Measurements from ENCODE around the gene CYP1B1. TPM values are rescaled to one million over a fixed set of nuclear protein-coding genes. Genes with fewer than 3 reads are reported as not detected.
"Not testable (repeated sequence)": the region's sequence is repeated elsewhere in the genome, so short reads cannot be mapped to it uniquely, and the experiment has no call there.

CYP1B1 gene
- 100 to 1,000 TPM in 2 of 4 donors, 10 to 100 TPM in 2; 96.7 to 147 (median 121) TPM for polyA plus RNA-seq (ENCODE audit: insufficient read length in 4 of 4)

DNA sequence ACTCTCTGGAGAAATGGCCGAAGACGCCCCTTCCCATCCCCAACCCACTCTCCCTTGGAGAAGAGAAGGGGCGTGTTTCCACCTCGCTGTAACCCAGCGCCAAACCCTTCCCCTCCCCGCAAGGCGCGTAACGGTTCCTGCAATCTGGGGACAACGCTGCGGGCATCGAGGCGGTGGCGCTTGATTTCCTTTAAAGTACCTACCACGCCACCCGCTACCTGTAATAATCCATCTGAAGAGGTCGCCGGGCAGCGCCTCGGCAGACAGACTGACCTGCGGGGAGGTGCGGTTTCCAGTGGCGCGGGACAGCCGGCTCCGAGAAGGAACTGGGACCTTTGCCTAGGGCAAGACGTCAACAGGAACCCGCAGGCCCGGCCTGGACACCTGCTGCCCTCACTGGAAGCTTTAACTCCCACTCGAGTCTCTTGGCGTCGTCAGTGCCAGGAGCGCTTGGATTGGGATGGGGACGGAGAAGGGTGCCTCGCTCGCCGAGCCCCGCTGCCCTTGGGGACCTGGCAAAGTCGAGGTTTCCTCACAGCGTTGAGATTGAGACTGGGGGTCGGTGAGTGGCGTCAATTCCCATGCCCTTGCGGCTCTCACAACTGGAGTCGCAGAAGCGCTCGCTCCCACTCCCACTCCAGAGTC is at the start of gene CYP1B1:
TSS of gene CYP1B1 (minus strand) at position 645 of the 645 bp plus-strand sequence. CDS start 763 bp downstream, outside the sequence.
- DNase-seq (ENCODE audit: low read depth in 4 of 4, low spot score in 3 of 4): no peak

DNA sequence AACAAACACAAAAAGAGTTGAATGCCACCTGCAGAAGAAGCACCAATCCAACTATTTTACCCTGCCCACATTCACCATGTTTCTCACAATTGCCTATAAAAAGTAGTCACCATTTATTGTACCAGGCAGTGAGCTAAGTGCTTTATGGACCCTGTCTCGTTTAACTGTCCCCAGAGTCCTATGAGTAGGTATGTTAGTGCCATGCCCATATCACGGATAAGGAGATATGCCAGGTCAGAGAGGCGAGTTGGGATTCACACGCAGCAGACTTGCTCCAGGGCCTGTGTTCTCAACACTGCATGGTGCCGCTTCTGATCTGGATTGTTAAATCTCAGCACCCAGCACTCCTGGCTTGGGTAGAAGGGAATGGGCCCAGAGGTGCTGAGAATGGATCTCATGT is 49.1 kb upstream of the CYP1B1 start:
- DNase-seq (ENCODE audit: low read depth in 4 of 4, low spot score in 3 of 4): no peak

DNA sequence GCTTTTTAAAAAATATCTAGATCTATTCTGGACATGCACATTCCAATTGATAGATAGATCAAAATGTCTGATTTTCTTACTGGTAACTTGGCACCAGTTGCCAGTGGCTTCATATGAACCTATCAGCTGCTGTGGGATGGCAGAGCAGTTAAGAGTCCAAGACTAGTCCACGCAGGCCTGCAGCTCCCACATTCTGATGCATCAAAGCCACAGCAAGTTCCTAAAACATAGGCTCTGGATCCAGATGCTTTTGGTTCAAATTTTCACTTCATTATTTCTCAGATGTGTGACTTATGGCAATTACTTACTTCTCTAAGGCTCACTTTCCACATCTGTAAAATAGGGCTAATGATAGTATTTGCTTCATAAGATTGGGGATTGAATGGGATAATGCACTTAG is 48.0 kb upstream of the CYP1B1 start:
- no peak for DNase-seq (ENCODE audit: low read depth in 4 of 4, low spot score in 3 of 4)

DNA sequence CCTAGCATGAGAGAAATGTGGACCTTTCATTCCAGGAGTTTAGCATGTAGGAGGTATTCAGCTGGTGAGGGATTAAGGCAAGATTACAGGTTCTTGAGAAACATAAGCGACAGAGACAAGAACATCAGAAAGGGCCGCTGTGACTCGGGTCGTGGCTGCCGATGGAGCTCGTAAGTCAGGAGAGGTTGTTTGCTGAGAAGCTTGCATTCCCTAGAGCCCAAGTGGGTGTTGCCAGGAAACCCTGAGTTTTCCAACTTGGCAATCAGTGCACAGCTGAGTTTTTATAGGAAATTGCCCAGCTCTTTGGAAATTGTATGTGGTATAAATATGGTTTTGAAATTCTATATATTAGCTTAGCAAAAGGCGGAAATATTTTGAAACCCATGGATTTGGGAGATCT is 46.4 kb upstream of the CYP1B1 start:
- no peak for DNase-seq (ENCODE audit: low read depth in 4 of 4, low spot score in 3 of 4)

DNA sequence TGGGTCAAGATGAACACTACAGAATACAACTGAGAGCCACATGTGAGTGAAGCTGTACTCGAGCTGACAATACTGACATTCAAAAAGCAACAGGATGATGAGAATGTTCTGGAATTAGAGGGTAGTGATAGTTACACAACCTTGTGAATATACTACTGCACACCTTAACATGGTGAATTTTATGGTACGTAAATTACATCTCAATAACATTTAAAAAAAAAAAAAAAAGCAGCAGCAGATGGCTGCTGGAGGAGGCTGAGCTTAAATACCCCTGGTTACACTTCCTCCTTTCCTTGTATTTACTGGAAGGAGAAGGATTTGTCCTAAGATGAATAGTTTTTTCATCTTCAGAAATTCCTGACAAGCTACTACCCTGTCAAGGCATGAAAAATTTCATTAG is 45.5 kb upstream of the CYP1B1 start:
- DNase-seq (ENCODE audit: low read depth in 4 of 4, low spot score in 3 of 4): no peak

DNA sequence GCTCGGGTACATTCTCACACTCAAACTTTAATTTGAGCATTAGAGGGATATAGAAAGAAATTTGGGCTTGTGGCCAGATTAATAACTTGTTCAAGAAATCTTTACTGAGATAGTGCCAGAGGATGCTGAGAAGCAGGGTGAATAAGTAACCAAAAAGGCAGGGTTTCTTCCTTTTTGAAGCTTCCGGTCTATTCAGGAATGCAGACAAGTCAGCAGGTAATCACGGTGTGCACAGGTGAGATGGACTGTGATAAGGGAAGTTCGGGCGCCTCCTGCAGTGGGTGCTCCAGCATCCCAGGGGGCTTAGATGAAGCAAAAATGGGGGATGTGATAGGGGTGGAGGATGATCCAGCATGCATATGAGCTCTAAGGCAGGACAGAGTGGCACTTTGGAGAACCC is 44.9 kb upstream of the CYP1B1 start:
- DNase-seq (ENCODE audit: low read depth in 4 of 4, low spot score in 3 of 4): no peak

DNA sequence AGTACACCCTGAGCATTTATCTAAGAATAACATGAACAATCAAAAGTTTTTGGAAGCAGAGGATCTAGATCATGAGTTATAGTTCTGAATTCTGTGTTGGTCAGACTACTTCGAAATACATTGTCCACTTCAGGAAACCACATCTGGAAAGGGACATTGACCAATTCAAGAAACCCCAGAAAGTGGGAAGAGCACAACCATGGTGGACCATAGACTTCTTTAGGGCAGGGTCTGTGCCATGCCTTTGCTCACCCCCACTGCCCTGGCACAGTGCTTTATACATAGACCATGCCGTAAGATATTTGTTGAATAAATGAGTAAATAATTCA is 44.3 kb upstream of the CYP1B1 start:
- DNase-seq (ENCODE audit: low read depth in 4 of 4, low spot score in 3 of 4): no peak

DNA sequence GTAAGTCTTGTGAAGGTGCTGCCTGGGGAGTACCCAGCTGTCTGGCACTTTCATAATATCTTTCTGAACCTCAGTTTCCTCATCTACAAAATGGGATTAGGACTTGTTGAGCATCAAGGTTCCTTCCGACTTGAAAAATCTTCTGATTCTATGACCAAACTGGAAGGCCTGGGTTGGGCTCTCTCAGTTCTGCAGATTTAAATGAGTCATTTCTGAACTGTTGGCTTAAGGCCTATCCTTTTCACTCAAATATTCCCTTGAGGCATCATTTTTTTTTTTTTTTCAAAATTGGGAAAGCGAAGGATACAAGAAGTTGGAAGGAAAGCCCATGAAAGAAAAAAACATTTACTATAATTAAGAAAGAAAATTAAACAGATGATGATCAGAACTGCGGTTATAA is 40.8 kb upstream of the CYP1B1 start:
- no peak for DNase-seq (ENCODE audit: low read depth in 4 of 4, low spot score in 3 of 4)

DNA sequence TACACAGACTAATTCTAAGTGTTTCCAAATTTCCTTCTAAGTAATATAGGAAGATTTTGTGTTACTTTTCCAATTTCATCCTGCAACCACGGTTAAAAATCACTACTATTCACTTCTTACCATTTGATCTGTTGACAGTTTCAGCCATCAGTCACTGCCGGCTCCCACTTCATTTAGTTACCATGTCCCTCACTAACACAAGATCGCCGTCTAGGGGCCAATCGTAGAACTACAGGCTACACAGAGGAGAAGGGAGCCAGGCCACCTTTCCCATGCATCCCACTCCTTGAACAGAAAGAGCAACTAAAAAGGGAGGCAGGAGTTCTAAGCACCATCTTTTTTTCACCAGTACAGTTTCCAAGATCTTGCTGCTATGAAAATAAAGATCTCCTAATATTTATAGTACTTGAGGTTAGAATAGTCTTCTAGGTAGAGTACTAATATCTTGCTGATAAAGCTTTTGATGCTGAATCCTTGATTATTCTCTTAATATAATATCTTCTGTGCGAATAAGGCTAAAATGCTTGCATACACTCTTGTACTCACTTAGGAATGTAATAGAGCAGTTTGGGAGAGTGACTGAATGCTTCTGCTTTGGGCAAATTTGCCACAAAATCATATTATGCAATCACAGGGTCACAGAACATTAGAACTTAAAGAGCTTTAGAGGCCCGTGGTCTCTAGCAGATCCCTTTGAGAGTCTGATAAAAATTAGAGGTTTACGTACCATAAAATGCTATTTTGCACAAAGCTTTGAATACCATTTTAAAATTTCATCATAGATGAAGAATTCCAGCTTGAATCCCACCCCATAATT is 39.5 kb upstream of the CYP1B1 start:
- DNase-seq (ENCODE audit: low read depth in 4 of 4, low spot score in 3 of 4): peak in 3 of 4 donors; percentile 79 to 83 (median 80)

DNA sequence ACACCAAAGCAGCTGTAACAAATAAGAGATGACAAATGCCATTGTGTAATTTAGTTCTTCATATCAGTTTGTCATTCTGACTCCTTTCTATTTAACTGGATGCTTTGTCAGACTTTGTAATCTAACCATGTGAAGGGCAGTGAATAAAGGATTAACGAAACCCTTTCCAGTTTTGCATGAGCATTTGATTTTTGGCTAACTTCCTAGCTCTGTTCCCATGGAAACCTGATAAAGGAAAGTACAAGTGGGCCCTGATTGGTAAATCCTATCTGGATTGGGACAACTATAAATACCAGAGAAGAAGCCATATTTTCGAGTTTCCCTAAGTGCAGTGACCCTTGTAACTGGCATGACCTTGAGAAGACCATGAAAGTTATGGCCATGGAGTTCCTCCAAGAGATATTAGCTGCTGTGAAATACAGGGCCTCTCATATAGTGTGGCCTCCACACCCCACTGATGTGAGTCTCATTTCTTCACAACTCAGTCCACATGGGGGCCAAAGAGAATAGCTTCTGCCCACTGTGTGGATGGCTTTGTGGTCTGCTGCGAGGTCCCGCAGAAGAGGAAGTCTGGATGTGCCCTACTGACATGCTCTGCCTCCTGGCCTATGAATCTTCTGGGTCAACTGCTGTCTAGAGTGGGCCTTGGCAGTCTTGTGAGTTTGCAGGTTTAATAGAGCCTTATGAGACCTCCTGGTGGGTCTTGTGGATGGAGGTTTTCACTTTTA is 38.2 kb upstream of the CYP1B1 start:
- DNase-seq (ENCODE audit: low read depth in 4 of 4, low spot score in 3 of 4): no peak

DNA sequence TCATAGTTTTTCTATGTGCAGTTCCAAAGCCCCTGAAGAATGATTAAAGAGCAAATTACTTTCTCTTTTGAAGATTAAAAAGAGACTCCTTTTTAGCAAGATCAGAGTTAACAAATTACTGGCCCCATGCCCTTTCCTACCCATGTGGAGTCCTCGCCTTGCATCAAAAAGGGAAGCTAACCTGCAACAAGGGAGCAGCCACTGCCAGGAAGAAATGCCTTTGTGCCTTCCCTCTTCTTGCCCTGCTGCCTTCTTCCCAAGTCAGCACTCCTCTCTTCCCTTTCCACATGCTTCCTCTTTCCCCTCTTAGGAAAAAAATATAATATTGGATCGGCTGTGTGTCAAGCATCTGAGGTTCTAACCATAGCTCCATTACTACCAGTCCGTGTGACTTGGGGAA is 37.1 kb upstream of the CYP1B1 start:
- no peak for DNase-seq (ENCODE audit: low read depth in 4 of 4, low spot score in 3 of 4)

DNA sequence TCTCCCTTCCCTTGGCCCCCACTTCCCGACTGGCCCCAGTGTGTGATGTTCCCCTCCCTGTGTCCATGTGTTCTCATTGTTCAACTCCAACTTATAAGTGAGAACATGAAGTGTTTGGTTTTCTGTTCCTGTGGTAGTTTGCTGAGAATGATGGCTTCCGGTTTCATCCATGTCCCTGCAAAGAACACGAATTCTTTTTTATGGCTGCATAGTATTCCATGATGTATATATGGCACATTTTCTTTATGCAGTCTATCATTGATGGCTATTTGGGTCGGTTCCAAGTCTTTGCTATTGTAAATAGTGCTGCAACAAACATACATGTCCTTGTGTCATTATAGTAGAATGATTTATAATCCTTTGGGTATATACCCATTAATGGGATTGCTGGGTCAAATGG is 35.4 kb upstream of the CYP1B1 start:
- DNase-seq (ENCODE audit: low read depth in 4 of 4, low spot score in 3 of 4): not testable (repeated sequence)

DNA sequence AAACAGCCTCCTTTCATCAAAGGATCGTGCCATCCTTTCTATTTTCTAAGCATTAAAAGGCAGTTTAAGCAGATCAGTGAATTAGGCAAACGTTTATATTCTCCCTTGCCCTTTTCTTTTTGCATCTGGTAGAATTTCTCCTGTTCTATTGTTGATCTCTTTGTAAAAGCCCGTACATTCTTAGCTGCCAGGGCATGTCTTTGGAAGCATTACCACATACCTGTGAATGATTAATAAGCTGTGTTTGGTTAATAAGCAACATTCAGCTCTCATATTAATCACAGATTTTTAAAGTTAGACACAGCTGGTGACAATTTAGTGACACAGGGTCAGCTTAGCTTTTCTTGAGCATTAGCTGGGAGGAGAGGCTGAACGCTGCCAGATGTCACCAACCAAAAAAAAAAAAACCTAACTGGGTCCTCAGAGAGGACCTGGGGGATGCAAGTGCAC is 33.8 kb upstream of the CYP1B1 start:
- DNase-seq (ENCODE audit: low read depth in 4 of 4, low spot score in 3 of 4): no peak

DNA sequence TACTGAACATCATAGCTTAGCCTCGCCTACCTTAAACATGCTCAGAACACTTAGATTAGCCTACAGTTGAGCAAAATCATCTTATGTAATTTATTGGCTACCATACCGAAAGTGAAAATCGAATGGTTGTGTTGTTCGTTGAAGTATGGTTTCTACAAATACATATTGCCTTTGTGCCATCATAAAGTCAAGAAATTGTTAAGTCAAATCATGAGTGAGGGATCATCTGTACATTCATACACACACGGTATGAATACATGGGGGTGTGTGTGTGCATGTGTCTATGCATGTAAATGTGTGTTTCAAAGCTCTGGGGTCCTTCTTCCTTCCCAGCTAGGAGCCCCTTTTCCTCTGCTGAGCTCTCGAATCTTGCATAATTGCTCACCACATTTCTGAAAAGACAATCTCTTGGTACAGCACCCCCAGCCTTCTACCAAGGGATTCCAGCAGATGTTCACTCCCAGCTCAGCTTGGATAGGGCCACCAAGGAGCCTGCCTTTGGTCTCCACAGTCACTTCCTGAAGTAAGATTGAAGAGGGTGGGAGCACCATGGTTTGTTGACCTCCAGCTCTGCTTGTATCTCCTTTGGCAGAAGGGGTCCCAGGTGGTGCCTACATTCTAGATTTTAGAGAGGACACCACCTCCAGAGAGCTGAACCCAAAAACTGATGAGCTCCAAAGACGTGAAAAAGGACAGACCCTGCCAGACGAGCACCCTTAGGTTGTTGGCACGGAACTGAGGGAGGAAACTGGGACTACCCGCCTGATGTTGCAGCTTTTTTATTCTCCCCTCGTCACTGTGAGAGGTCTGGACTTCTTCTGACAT is 33.2 kb upstream of the CYP1B1 start:
- DNase-seq (ENCODE audit: low read depth in 4 of 4, low spot score in 3 of 4): no peak

DNA sequence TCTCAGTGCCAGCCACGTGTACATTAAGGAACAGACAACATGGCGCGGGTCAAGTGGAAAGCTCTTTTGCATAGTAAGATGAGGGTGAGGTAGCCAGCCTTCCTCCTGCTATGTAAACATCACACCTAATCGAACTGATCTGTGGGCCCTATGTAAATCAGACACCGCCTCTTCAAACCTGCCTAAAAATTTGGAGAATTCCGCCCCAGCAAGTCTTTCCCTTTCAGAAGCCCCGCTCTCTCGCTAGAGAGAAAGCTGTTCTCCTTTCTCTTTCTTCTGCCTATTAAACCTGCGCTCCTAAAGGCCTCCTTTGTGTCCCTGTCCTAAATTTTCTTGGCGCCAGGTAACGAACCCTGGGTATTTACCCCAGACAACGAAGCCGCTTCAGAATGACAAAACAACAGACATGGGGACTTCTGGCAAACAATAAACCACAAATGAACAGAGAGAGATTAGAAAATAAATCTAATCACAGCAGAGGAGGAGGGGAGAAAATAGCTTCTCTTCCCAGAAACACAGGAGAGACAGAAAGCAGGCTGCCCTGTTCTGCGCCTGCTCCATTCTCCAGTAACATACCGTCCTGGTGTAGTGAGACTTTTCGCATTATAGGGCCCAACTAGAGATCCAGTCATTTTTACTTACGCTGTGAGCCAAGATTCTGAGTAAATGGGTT is 31.9 kb upstream of the CYP1B1 start:
- DNase-seq (ENCODE audit: low read depth in 4 of 4, low spot score in 3 of 4): no peak

DNA sequence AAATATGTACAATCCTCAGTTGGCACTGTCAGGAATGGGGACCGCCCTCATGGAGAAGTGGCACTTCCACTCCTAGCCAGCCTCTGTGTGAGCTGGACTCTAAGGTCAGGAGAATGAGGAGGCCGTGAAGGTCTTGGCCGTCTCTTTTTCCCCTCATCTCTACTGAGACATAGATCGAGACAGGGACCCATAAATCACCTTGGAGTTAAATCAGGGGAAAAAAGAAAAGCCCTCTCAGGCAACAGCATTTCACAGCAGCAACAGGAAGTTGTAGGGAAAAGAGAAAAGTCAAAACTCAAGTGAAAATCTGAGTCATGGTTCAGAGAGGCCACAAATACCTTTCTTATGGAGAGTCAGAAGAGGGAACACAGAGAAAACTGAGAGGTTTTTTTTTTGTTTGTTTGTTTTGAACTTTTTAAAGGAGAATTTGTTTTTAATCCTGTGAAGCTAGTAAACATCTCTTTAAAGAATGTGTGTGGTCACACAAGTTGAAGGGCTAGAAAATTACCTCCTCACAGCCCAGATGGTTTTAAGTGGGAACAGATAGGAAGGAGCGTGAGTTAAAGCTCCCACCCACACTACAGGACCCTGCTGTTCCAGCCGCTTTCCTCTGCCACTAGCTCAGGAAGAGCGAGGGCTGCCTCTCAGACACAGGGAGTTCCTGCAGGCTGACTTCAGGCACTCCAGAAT is 30.6 kb upstream of the CYP1B1 start:
- no peak for DNase-seq (ENCODE audit: low read depth in 4 of 4, low spot score in 3 of 4)

DNA sequence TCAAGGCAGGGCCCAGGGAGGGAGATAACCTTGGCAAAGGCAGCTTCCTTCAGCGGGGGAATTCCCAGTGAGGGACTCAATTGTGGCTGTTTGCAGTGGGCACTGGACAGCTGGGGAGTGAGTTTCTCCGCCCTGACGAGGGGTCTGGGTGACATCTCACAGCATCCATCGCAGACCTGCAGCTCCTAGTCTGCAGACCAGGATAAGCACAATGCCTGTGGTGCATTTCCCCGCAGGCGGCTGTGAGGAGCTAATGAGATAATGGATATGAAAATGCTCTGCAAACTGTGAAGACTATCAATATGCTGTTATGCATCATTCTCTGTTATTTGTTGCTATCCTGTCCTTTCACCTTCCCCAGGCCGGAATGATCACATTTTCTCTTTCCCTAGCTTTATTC is 30.0 kb upstream of the CYP1B1 start:
- no peak for DNase-seq (ENCODE audit: low read depth in 4 of 4, low spot score in 3 of 4)

DNA sequence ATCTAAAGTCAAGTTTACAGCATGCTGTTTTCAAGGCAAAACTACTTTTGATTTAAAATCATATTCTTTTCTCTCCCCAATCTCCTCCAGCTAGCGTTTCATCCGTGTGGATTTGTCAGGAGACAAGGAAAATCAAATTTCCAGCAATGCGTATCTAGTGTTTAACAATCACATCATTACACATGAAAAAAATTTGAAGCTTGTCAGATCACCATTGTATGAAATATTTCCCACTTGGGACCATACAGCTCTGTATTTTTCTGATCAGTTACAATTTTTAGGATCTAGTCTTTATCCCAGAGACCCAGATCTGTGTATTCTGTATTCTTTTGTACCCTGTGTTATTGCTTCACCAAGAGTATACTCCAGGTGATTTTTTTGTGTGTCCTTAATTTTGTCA is 28.6 kb upstream of the CYP1B1 start:
- no peak for DNase-seq (ENCODE audit: low read depth in 4 of 4, low spot score in 3 of 4)

DNA sequence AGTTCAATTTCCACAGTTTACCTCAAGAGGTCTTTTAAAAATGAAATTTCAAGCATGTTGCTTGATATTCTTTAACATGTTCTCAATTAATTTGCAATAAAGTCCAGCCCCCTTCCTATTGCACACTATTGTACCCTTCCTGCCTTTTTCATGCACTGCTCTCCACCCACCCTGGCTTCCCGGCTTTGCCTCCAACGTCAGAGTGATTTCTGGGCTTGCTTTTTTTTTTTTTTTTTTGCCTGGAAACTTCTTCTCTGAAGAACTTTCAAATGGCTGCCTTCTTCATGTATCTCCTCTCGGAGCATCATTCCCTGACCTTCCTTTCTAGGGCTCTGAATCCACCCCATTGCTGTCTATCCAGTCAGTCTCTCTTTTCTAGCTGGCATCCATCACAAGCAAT is 24.4 kb upstream of the CYP1B1 start:
- no peak for DNase-seq (ENCODE audit: low read depth in 4 of 4, low spot score in 3 of 4)

Measured in right renal pelvis (tissue), 4 donors.